Measurements from ENCODE around the gene CENATAC. TPM values are rescaled to one million over a fixed set of nuclear protein-coding genes. Genes with fewer than 3 reads are reported as not detected.

The CENATAC gene
- total RNA-seq, 1 experiment from 2014 or later, result 55.2 TPM

DNA sequence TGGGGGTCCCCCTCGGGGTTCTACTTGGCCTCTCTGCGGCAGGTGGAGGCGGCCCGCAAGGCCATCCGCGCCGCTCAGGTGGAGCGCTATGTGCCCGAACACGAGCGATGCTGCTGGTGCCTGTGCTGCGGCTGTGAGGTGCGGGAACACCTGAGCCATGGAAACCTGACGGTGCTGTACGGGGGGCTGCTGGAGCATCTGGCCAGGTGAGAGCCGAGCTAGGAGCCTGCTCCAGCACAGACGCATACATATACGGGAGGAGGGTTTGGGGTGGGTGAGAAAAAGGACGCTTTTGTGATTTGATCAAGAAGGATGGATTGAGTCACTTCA lies 415 bp downstream of the CENATAC start:
- Histone ChIP-seq H3K23me2 (ENCODE audit: insufficient read length, low read depth, low read length, poor library complexity, severe bottlenecking) (peaks cover 11% of the 10 kb centered on the region), H2BK12ac (ENCODE audit: insufficient read length, low read depth, low read length) (no peak overlapping the region), H3K23ac (ENCODE audit: insufficient read length, low read depth, low read length) (no peak overlapping the region), H3T11ph (ENCODE audit: low read length) (no peak overlapping the region), H3K18ac (ENCODE audit: insufficient read length, low read depth, low read length) (peak overlapping the region; percentile 23), H2AFZ (ENCODE audit: low read length) (no peak overlapping the region), H4K5ac (ENCODE audit: insufficient read length, low read depth, low read length) (peak overlapping the region; percentile 40), H3K14ac (ENCODE audit: insufficient read depth, low read length) (peak overlapping the region; percentile 42), H3K9me3 (ENCODE audit: control insufficient read depth, low read depth, low read length) (no peaks in the 10 kb centered on the region), H3K79me2 (ENCODE audit: insufficient read depth, low read length) (no peaks in the 10 kb centered on the region; the same call in 1 of the 2 replicates), H2BK20ac (ENCODE audit: low read depth, low read length, poor library complexity, severe bottlenecking) (no peak overlapping the region), H2BK15ac (ENCODE audit: low read depth, low read length) (no peak overlapping the region), H4K20me1 (ENCODE audit: control insufficient read depth, insufficient read depth, insufficient read length) (no peaks in the 10 kb centered on the region), H3K56ac (ENCODE audit: insufficient read length, low read depth, low read length) (no peak overlapping the region), H3K9ac (ENCODE audit: extremely low read depth, insufficient read length, low read length) (peak overlapping the region; percentile 81), H2BK5ac (ENCODE audit: insufficient read length, low read length) (no peak overlapping the region), H4K8ac (replicated peaks; ENCODE audit: insufficient read length, low read depth, low read length) (no peak overlapping the region), H3K4me1 (ENCODE audit: insufficient read depth, low read length) (no peaks in the 10 kb centered on the region), H3K27me3 (ENCODE audit: insufficient read depth, low read length) (no peaks in the 10 kb centered on the region), H3K4ac (ENCODE audit: low read depth, low read length) (no peak overlapping the region), H2AK5ac (ENCODE audit: insufficient read length, low read length) (no peak overlapping the region), H2BK120ac (ENCODE audit: low read depth, low read length, poor library complexity, severe bottlenecking) (no peak overlapping the region), H3K27ac (ENCODE audit: insufficient read length, low read depth, low read length) (peak overlapping the region; percentile 41), H4K91ac (ENCODE audit: insufficient read length, low read depth, low read length) (no peak overlapping the region), H3K4me2 (ENCODE audit: insufficient read depth, insufficient read length, low read length) (peak overlapping the region; percentile 68), H3K79me1 (ENCODE audit: insufficient read depth, low read depth, low read length, poor library complexity, severe bottlenecking) (no peaks in the 10 kb centered on the region)
- H3K27me3 Mint-ChIP-seq (ENCODE audit: low read depth), result no peaks in the 10 kb centered on the region
- peak overlapping the region; percentile 87 to 98 (median 98); a peak in 6 of 7 replicates for H3K27ac Mint-ChIP-seq
- H3K4me1 Mint-ChIP-seq, result peaks cover 17 to 18% of the 10 kb centered on the region in 2 experiments
- H3K4me3 Mint-ChIP-seq, result peak overlapping the region; percentile 95 to 99
- TF ChIP-seq, protein P1, sequence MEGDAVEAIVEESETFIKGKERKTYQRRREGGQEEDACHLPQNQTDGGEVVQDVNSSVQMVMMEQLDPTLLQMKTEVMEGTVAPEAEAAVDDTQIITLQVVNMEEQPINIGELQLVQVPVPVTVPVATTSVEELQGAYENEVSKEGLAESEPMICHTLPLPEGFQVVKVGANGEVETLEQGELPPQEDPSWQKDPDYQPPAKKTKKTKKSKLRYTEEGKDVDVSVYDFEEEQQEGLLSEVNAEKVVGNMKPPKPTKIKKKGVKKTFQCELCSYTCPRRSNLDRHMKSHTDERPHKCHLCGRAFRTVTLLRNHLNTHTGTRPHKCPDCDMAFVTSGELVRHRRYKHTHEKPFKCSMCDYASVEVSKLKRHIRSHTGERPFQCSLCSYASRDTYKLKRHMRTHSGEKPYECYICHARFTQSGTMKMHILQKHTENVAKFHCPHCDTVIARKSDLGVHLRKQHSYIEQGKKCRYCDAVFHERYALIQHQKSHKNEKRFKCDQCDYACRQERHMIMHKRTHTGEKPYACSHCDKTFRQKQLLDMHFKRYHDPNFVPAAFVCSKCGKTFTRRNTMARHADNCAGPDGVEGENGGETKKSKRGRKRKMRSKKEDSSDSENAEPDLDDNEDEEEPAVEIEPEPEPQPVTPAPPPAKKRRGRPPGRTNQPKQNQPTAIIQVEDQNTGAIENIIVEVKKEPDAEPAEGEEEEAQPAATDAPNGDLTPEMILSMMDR (conservative IDR thresholded peaks at IDR 0.05), result no peak
- WGBS (ENCODE audit: extremely low coverage, insufficient read length, low lambda C conversion rate), result no CpG with 5 or more reads among the region's 19 CpGs
- H3K36me3 Mint-ChIP-seq (ENCODE audit: insufficient read depth in 1 of 3, low read depth in 3 of 3), result peaks cover 31 to 71% (median 54%) of the 10 kb centered on the region in 3 experiments
- peaks cover 0 to 1% of the 10 kb centered on the region in 2 experiments; a peak in 2 of 5 replicates for H3K9me3 Mint-ChIP-seq
- DNase-seq, result peak; percentile 55
